Prostate gland (tissue), 2 donors: Measurements from ENCODE around the gene SEMA6D. TPM values are rescaled to one million over a fixed set of nuclear protein-coding genes. Genes with fewer than 3 reads are reported as not detected.

Experiments
- DNase-seq: peaks from one replicate; pipeline ENCODE4 v3.0.0-alpha.2; 2019; ENCODE audit warnings: low spot score
- H3K27ac ChIP-seq, 2 donors: fragments of 200-600 bp; sonication (generic); 2 replicates each; pipeline ENCODE4 v1.5.1; 2017 to 2019
- H3K27me3 ChIP-seq: fragments of 200-600 bp; sonication (generic); replicated peaks from 2 replicates; pipeline ENCODE4 v1.5.1; 2019; ENCODE audit not compliant: insufficient read depth
- H3K36me3 ChIP-seq, 2 donors: fragments of 200-600 bp; sonication (generic); 1 replicate in 1 of 2; 2 replicates in 1 of 2; pipeline versions ENCODE4 v1.5.1 to v1.8.1; 2017 to 2019
- H3K4me1 ChIP-seq: fragments of 200-600 bp; sonication (generic); replicated peaks from 2 replicates; pipeline ENCODE4 v1.5.1; 2019
- H3K4me3 ChIP-seq, 2 donors: fragments of 200-600 bp; sonication (generic); 2 replicates each; pipeline ENCODE4 v1.5.1; 2017 to 2019
- H3K9me3 ChIP-seq: fragments of 200-600 bp; sonication (generic); 2 replicates; pipeline ENCODE4 v1.5.1; 2017
- CTCF ChIP-seq, 4 experiments: fragments of 200-600 bp in 2 of 4; fragments of 450-650 bp in 2 of 4; sonication (generic) in 2 of 4; IDR thresholded peaks; 1 replicate in 3 of 4; 2 replicates in 1 of 4; pipeline ENCODE4 v1.5.1; 2016 to 2019; ENCODE audit warnings: antibody characterized with exemption in 4 of 4, mild to moderate bottlenecking in 2 of 4, moderate library complexity in 2 of 4
- POLR2A ChIP-seq: fragments of 450-650 bp; IDR thresholded peaks from one replicate; pipeline ENCODE4 v1.6.1; 2016; ENCODE audit warnings: antibody characterized with exemption, mild to moderate bottlenecking
- POLR2AphosphoS5 ChIP-seq: sonication (generic); formaldehyde crosslinking; IDR thresholded peaks from one replicate; pipeline ENCODE4 v1.6.1; 2017; ENCODE audit warnings: antibody characterized with exemption
- WGBS: methylation state at CpG from one replicate; pipeline ENCODE4 v1.1.5; 2018; 5-methylcytosine and 5-hydroxymethylcytosine counted together
- intact Hi-C: fragments of 100-400 bp; cut with DNase I; formaldehyde crosslinking; loops from one replicate; pipeline ENCODE4 v1.14.2; 2022
- total RNA-seq, 2 donors: library from RNA; depleted of rRNA; stranded (reverse); fragments of >200 nt; gene quantifications; one replicate each; pipeline ENCODE4 v1.1.0, GENCODE V29; 2016

The SEMA6D gene
- total RNA-seq, 2 donors from 2014 or later: 9.8 to 18.1 TPM

GRCh38 chr15:47675735-47676134, 41.6 kb upstream of the SEMA6D start:
- WGBS: 88% methylated on average over 3 of the region's 3 CpGs
- H3K27me3 ChIP-seq: no peaks in the 10 kb centered on the region
- TF ChIP-seq POLR2AphosphoS5 (no peak), POLR2A (no peak), CTCF (IDR thresholded peaks at IDR 0.05) (no peak)
- no peak overlapping the region for H3K27ac ChIP-seq
- no peak for DNase-seq
- intact Hi-C loops: no loop called here
- H3K4me1 ChIP-seq: no peaks in the 10 kb centered on the region
- H3K36me3 ChIP-seq: no peaks in the 10 kb centered on the region
- H3K4me3 ChIP-seq: no peak overlapping the region
- no peaks in the 10 kb centered on the region for H3K9me3 ChIP-seq

- no peaks in the 10 kb centered on the region for H3K36me3 ChIP-seq
- H3K4me3 ChIP-seq: no peak overlapping the region
- no peak overlapping the region for H3K27ac ChIP-seq
- H3K9me3 ChIP-seq: no peaks in the 10 kb centered on the region
- 75% methylated on average over 1 of the region's 1 CpG for WGBS
- intact Hi-C loops: no loop called here
- DNase-seq: no peak
- H3K27me3 ChIP-seq: no peaks in the 10 kb centered on the region
- TF ChIP-seq POLR2AphosphoS5 (no peak), POLR2A (no peak), CTCF (IDR thresholded peaks at IDR 0.05) (no peak)
- H3K4me1 ChIP-seq: no peaks in the 10 kb centered on the region
Observed at GRCh38 chr15:47678040-47678439, 39.3 kb upstream of the SEMA6D start.

- WGBS: 93% methylated on average over 4 of the region's 4 CpGs
- no peak overlapping the region for H3K27ac ChIP-seq
- H3K4me3 ChIP-seq: no peak overlapping the region
- intact Hi-C loops: no loop called here
- H3K4me1 ChIP-seq: no peaks in the 10 kb centered on the region
- no peak for TF ChIP-seq CTCF (IDR thresholded peaks at IDR 0.05)
- TF ChIP-seq POLR2A: no peak
- TF ChIP-seq POLR2AphosphoS5: no peak
- DNase-seq: no peak
- H3K27me3 ChIP-seq: no peaks in the 10 kb centered on the region
- H3K9me3 ChIP-seq: no peaks in the 10 kb centered on the region
- H3K36me3 ChIP-seq: no peaks in the 10 kb centered on the region
Observed at GRCh38 chr15:47682661-47683060, 34.6 kb upstream of the SEMA6D start.

- 92% methylated on average over 3 of the region's 3 CpGs for WGBS
- no peaks in the 10 kb centered on the region for H3K36me3 ChIP-seq
- H3K27me3 ChIP-seq: no peaks in the 10 kb centered on the region
- H3K9me3 ChIP-seq: no peaks in the 10 kb centered on the region
- intact Hi-C loops: no loop called here
- no peak overlapping the region for H3K27ac ChIP-seq
- no peaks in the 10 kb centered on the region for H3K4me1 ChIP-seq
- no peak overlapping the region for H3K4me3 ChIP-seq
- no peak for TF ChIP-seq CTCF (IDR thresholded peaks at IDR 0.05)
- TF ChIP-seq POLR2AphosphoS5: no peak
- TF ChIP-seq POLR2A: no peak
- DNase-seq: no peak
Observed at GRCh38 chr15:47685141-47685870, 32.0 kb upstream of the SEMA6D start.

GRCh38 chr15:47688573-47689086, 28.7 kb upstream of the SEMA6D start:
- DNase-seq: no peak
- H3K27me3 ChIP-seq: no peaks in the 10 kb centered on the region
- 70% methylated on average over 4 of the region's 4 CpGs for WGBS
- no peak overlapping the region for H3K4me3 ChIP-seq
- no peaks in the 10 kb centered on the region for H3K9me3 ChIP-seq
- no peaks in the 10 kb centered on the region for H3K4me1 ChIP-seq
- H3K27ac ChIP-seq: no peak overlapping the region
- TF ChIP-seq CTCF (IDR thresholded peaks at IDR 0.05) (no peak), POLR2AphosphoS5 (no peak), POLR2A (no peak)
- H3K36me3 ChIP-seq: no peaks in the 10 kb centered on the region
- intact Hi-C loops: no loop called here
